GM11168 (cell line): ENCODE results near the gene TIAM1.

Experiments
- in situ Hi-C: fragments of 300-500 bp; cut with MboI; formaldehyde crosslinking; loops from one replicate; pipeline ENCODE4 v1.12.0; 2022; ENCODE audit warnings: low sequenced_read_pairs; ENCODE audit not compliant: unreplicated experiment

TIAM1 gene

DNA sequence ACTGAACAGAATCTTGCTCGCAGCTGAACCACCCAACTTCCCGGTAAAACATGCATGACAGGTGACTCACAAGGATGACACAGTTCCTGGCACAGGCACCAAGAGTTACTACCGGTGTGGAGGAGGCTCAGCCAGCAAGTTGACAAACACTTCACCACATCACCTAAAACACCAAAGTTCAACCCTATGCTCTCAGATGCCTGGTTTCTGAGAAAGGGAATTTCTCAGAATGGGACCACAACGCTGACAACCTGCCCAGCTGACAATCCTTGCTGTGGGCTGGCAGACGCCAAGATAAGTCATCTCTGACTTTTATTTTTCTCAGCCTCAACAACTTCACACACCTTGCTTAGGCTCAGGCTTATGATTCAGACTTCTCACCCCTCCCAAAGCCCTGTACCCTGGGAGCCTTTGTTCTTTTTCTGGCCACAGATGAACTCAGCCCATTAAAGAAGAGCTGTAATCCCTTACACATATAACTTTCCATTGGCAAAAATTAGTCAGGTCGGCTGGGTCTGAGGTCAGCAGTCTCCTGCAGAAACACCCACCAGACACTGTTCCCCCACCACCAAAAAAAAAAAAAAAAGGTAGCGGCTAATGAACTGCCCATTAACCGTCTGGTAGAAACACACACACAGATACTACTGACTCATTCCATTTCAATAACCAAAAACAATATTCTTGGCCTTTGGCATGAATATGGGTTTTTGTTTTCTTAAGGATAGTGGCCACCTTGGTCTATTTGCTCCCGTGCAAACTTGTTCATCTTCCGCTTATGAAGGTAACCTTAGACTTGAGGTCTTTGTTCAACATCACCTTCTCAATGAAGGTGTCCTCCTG is 10.8 kb upstream of the TIAM1 start:
- in situ Hi-C loops, result no loop called here

GRCh38 chr21:31354122-31354521 is 10.1 kb upstream of the TIAM1 start:
- in situ Hi-C loops, result no loop called here

DNA sequence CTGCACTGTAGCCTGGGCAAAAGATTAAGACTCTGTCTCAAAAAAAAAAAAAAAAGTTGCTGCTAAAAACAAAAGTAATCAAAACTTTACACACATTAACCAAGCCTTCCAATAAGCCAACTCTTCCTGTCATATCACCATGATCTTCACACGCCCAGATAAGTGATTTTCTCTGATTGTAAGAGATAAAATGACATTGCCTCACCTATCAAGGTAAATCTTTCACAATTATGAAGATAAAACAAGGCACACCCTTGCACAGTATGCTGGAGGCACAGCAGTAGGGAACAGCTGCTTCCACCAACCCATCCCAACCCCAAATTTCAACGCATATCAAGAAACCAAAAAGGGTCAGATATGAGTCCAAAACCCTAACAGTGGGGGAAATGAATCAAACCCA is 8.8 kb upstream of the TIAM1 start:
- in situ Hi-C loops, result no loop called here

GRCh38 chr21:31351960-31352359 is 7.9 kb upstream of the TIAM1 start:
- in situ Hi-C loops, result no loop called here

DNA sequence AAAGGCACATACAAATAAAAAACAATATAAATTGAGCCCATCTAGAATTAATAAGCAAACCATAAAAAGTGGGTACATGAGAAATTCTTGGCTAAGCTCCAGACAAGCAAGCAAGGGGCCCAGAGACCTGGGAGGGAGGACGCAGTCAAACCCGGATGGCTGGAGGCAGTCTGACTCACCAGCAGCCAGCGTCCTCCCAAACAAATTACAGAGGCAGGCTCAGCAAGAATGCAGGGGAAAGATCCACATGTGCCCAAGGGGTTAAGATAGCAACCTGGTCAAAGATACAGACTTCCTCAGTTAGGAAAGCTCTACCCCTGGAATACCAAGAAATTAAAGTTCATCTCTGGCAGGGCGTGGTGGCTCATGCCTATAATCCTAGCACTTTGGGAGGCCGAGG is 7.4 kb upstream of the TIAM1 start:
- in situ Hi-C loops, result no loop called here

- in situ Hi-C loops, result loop anchor here (10.0 kb wide), 1 partner anchor 134 kb away; no protein-coding TSS in a partner anchor
Observed at GRCh38 chr21:31349208-31349607, 5.1 kb upstream of the TIAM1 start.

DNA sequence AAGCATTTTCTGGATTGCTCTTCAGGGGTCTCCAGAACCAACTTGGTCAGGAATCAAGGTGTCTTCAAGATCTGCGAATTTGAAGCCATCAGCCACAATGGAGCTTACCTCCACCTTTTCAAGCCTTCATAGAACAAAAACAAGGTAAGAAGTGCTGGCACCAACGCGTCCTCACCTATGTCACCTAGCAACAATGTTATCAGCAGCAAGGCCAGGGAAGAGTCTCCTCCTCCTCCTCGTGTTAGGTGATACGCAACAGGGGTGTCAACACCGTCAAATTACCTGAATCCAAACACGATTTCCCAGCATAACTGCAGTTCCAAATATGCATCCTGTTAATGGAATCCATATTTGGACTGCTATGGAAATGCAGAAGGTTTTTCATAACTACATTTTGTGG is 4.1 kb upstream of the TIAM1 start:
- in situ Hi-C loops, result loop anchor here (10.0 kb wide), 1 partner anchor 133 kb away; no protein-coding TSS in a partner anchor

DNA sequence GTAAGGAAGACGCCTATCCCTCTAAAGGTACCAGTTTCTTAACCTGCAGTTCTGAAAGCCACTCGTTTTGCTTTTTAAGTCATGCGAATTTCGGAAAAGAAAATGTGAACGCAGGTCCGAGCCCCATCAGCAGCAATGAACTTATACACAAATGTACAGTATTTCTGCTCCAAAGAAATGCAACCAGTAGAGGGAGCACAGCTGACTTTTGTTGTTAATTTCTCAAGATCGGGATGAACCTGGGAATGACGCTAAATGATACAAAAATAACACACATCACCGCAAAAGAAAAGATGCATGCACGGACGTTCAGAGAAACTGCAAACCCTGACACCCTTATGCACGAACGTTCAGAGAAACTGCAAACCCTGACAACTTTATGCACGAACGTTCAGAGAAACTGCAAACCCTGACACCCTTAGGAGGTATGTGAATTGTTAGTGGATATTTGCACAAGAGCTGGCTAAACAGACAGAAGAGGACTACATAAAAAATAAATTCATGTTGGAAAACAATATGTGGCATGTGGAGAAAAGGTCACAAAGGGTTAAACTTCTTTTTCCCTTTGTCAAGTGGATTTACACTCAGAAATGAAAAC is 3.5 kb upstream of the TIAM1 start:
- in situ Hi-C loops, result loop anchor here (10.0 kb wide), 1 partner anchor 133 kb away; no protein-coding TSS in a partner anchor

GRCh38 chr21:31346256-31346821 is 2.3 kb upstream of the TIAM1 start:
- in situ Hi-C loops, result loop anchor here (10.0 kb wide), 1 partner anchor 132 kb away; no protein-coding TSS in a partner anchor

DNA sequence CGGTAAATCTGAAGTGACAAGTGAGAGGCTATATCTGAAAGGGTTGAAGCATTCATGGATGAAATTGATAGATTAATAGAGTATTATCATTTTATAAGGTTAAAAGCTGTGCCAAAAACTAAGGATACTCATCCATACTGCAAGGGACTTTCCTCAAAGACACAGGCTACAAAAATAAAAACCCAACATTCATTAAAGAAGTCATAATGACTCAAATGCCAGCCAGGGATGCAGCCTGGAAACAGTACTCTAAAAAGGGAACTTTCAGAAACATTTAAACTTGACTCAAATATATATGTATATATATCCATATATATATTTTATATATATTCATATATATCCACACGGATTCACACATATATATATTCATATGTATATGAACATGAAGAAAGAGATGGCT is 1.1 kb upstream of the TIAM1 start:
- in situ Hi-C loops, result loop anchor here (10.0 kb wide), 1 partner anchor 130 kb away; no protein-coding TSS in a partner anchor

DNA sequence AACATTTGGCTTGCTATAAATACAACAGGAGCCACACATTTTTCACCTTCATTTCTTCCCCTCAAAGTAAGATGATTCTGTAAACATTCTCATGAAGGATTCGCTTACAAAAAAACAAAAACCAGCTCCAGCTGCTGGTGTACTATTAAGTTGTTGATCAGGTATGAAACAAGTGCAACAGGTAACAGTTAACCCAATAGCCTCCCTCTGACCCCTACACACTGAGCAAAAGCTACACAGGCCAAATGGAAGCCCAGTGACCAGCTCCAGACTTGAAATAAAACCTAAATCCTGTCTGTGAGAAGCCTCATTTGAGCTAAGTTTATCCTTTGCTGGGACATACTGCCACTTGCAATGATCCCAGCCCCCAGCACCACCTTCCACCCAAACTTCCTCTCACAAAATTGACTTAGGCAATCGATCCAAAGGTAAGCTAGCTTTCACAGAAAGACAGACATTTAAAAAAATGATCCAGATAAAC is 991 bp downstream of the TIAM1 start:
- in situ Hi-C loops, result loop anchor here (10.0 kb wide), 1 partner anchor 128 kb away; no protein-coding TSS in a partner anchor

GRCh38 chr21:31342348-31342747 is 1.7 kb downstream of the TIAM1 start:
- in situ Hi-C loops, result loop anchor here (10.0 kb wide), 1 partner anchor 128 kb away; no protein-coding TSS in a partner anchor

DNA sequence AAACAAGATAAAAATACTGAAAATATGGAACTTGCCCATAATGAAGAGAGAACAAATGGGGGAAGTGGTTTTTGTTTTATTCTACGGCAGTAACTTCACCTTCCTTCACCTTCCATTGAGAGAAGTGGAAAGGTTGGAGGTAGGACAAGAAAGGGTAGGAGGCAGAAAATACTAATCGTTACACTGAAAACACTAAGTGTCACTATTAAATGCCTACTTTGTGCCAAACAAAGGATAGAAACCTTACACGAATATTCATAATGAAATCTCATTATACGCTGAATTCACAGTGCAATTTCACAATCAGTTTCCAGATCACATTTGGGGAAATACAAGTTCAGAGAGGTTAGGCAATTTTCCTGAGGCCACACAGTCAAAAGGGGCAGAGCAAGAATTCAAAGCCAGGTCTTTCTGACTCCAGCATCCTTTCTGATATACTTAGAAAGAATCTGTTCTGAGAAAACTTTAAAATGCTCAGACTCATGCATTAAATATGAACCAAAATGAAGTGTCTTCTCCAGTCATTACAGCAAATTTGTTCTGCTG is 3.0 kb downstream of the TIAM1 start:
- in situ Hi-C loops, result loop anchor here (10.0 kb wide), 1 partner anchor 126 kb away; no protein-coding TSS in a partner anchor

DNA sequence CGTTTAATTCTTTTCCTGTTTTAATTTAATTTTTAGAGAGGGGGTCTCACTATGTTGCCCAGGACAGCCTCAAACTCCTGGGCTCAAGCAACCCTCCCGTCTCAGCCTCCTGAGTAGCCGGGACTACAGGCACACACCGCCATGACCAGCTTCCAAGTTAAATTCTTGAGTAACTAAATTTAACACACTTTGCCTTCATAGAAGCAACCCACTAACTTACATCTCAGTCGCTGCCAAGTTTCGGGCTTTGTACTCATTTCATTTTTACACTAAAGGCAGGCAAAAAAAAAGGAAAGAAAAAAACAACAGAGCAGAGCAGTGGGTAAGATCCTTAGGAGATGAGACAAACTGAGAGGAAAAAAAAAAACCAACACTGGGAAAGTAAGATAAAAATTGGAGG is 3.5 kb downstream of the TIAM1 start:
- in situ Hi-C loops, result loop anchor here (10.0 kb wide), 1 partner anchor 126 kb away; no protein-coding TSS in a partner anchor

GRCh38 chr21:31339721-31340120 is 4.3 kb downstream of the TIAM1 start:
- in situ Hi-C loops, result loop anchor here (10.0 kb wide), 1 partner anchor 125 kb away; no protein-coding TSS in a partner anchor

DNA sequence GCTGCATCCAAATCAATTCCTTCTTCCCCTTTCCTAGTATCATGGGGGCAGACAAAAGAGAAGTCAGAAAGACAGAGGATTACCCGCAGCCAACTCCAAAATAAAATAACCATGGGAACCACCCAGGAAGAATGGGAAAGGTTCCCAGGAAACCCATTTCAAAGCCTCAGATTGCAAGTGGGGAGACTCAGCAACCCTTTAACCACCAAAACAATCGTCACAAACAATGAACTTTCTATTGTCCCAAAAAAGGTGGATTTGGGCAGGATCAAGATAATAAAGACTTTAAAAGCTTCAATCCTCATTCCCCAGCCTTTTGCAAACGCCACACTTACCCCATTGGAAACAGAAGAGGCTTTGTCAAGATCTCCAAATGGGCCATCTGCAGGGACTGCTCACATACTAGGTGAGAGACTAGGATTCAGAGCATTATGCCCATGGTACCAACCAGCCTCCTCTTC is 5.1 kb downstream of the TIAM1 start:
- in situ Hi-C loops, result no loop called here

- in situ Hi-C loops, result no loop called here
Observed at GRCh38 chr21:31337996-31338907, 5.8 kb downstream of the TIAM1 start.

GRCh38 chr21:31337086-31337485 is 7.0 kb downstream of the TIAM1 start:
- in situ Hi-C loops, result no loop called here

DNA sequence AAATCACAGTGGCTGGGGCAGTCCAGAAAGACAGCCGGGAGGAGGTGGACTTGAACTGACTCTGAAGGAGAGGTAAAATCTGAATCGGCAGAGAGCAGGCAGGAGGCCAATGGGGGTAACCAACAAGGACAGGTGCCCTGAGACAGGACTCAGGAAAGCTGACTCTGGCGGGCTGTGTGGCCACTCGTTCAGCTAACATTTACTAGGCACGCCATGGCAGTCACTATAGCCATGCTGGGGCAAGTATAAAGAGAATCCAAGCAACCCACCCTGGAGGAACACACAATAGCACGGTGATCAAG is 7.4 kb downstream of the TIAM1 start:
- in situ Hi-C loops, result no loop called here
